CD14-positive monocyte (primary cell): ENCODE measurements around the gene ABT1. TPM values are rescaled to one million over a fixed set of nuclear protein-coding genes. Genes with fewer than 3 reads are reported as not detected.

Source experiments
- DNase-seq, 3 donors: peaks; one replicate each; pipeline ENCODE4 v3.0.0-alpha.2; 2011 to 2022
- H2AFZ ChIP-seq: 2 replicates; pipeline ENCODE4 v1.6.0; 2012; ENCODE audit warnings: mild to moderate bottlenecking, low read depth, low read length, inconsistent platforms; ENCODE audit not compliant: insufficient read depth, poor library complexity, severe bottlenecking
- H3K27ac ChIP-seq, 2 donors: 1 replicate in 1 of 2; 2 replicates in 1 of 2; pipeline ENCODE4 v1.5.1; 2012 to 2013; ENCODE audit warnings: low read length in 2 of 2, control low read depth in 1 of 2, inconsistent platforms in 1 of 2, low read depth in 1 of 2, mild to moderate bottlenecking in 1 of 2
- H3K27me3 ChIP-seq, 2 donors: one replicate each; pipeline versions ENCODE4 v1.6.0 to v1.6.1; 2011 to 2013; ENCODE audit warnings: low read length in 2 of 2; ENCODE audit not compliant: control insufficient read depth in 2 of 2, insufficient read depth in 2 of 2
- H3K36me3 ChIP-seq, 2 donors: replicated peaks in 1 of 2; 1 replicate in 1 of 2; 2 replicates in 1 of 2; pipeline versions ENCODE4 v1.5.1 to v1.6.1; 2012 to 2013; ENCODE audit warnings: low read length in 2 of 2, control low read depth in 1 of 2, inconsistent platforms in 1 of 2, mild to moderate bottlenecking in 1 of 2; ENCODE audit not compliant: insufficient read depth in 2 of 2, control insufficient read depth in 1 of 2
- H3K4me1 ChIP-seq, 2 donors: 1 replicate in 1 of 2; 2 replicates in 1 of 2; pipeline versions ENCODE4 v1.5.1 to v1.6.1; 2012 to 2013; ENCODE audit warnings: low read length in 2 of 2, control low read depth in 1 of 2, inconsistent platforms in 1 of 2, mild to moderate bottlenecking in 1 of 2, moderate library complexity in 1 of 2; ENCODE audit not compliant: insufficient read depth in 2 of 2, control insufficient read depth in 1 of 2
- H3K4me2 ChIP-seq: replicated peaks from 2 replicates; pipeline ENCODE3; 2012; ENCODE audit warnings: low read length, moderate library complexity, mild to moderate bottlenecking; ENCODE audit not compliant: poor library complexity, severe bottlenecking; ENCODE audit errors: extremely low read depth
- H3K4me3 ChIP-seq, 3 experiments: fragments of 200-600 bp in 1 of 3; sonication (generic) in 1 of 3; replicated peaks in 1 of 3; 1 replicate in 2 of 3; 2 replicates in 1 of 3; pipeline ENCODE4 v1.5.1; 2011 to 2013; ENCODE audit warnings: low read length in 3 of 3, mild to moderate bottlenecking in 3 of 3, control low read depth in 2 of 3, low read depth in 2 of 3, inconsistent platforms in 1 of 3, moderate library complexity in 1 of 3
- H3K79me2 ChIP-seq: 2 replicates; pipeline ENCODE4 v1.6.0; 2012; ENCODE audit warnings: mild to moderate bottlenecking, control low read depth, inconsistent platforms, low read length, moderate library complexity; ENCODE audit not compliant: insufficient read depth
- H3K9ac ChIP-seq: 2 replicates; pipeline ENCODE4 v1.6.0; 2017; ENCODE audit warnings: low read length, mild to moderate bottlenecking; ENCODE audit not compliant: insufficient read depth, poor library complexity, severe bottlenecking
- H3K9me3 ChIP-seq, 2 donors: replicated peaks in 1 of 2; 1 replicate in 1 of 2; 2 replicates in 1 of 2; pipeline versions ENCODE4 v1.5.1 to v1.6.1; 2012 to 2013; ENCODE audit warnings: low read length in 2 of 2, control low read depth in 1 of 2; ENCODE audit not compliant: control insufficient read depth in 1 of 2, insufficient read depth in 1 of 2
- H4K20me1 ChIP-seq: 2 replicates; pipeline ENCODE4 v1.6.0; 2012; ENCODE audit warnings: mild to moderate bottlenecking, low read length, control low read depth, moderate library complexity; ENCODE audit not compliant: insufficient read depth
- H3K27ac Mint-ChIP-seq, 7 donors: one replicate each; pipeline ENCODE4 v1.8.0; 2020; ENCODE audit warnings: mild to moderate bottlenecking in 7 of 7, mixed read lengths in 7 of 7, moderate library complexity in 6 of 7, inconsistent platforms in 2 of 7
- H3K27me3 Mint-ChIP-seq, 3 donors: one replicate each; pipeline ENCODE4 v1.8.0; 2021 to 2022; ENCODE audit warnings: low read depth in 3 of 3, mild to moderate bottlenecking in 3 of 3, mixed read lengths in 3 of 3, moderate library complexity in 3 of 3, inconsistent platforms in 1 of 3
- H3K36me3 Mint-ChIP-seq, 2 donors: one replicate each; pipeline ENCODE4 v1.8.0; 2020; ENCODE audit warnings: mixed read lengths in 2 of 2, inconsistent platforms in 1 of 2, mild to moderate bottlenecking in 1 of 2
- H3K4me1 Mint-ChIP-seq: one replicate; pipeline ENCODE4 v1.8.0; 2020; ENCODE audit warnings: mild to moderate bottlenecking, mixed read lengths
- H3K4me3 Mint-ChIP-seq, 2 donors: one replicate each; pipeline ENCODE4 v1.8.0; 2020; ENCODE audit warnings: mild to moderate bottlenecking in 2 of 2, mixed read lengths in 2 of 2, moderate library complexity in 1 of 2
- H3K9me3 Mint-ChIP-seq, 7 donors: one replicate each; pipeline ENCODE4 v1.8.0; 2020 to 2022; ENCODE audit warnings: mixed read lengths in 7 of 7, mild to moderate bottlenecking in 6 of 7, moderate library complexity in 6 of 7, inconsistent platforms in 2 of 7
- CTCF ChIP-seq: fragments of 200-600 bp; IDR thresholded peaks from one replicate; pipeline ENCODE4 v1.8.0; 2022; ENCODE audit warnings: antibody characterized with exemption, mild to moderate bottlenecking
- WGBS: methylation state at CpG from one replicate; pipeline ENCODE4 v1.1.5; 2013; ENCODE audit warnings: missing lambda C conversion rate; ENCODE audit not compliant: insufficient coverage; 5-methylcytosine and 5-hydroxymethylcytosine counted together
- intact Hi-C, 2 donors: fragments of 100-400 bp; cut with micrococcal nuclease; formaldehyde crosslinking; loops; one replicate each; pipeline versions ENCODE4 v1.15.0 to v1.15.1; 2023
- polyA plus RNA-seq, 3 donors: library from polyadenylated mRNA; depleted of rRNA in 1 of 3; unstranded in 2 of 3; stranded (reverse) in 1 of 3; fragments of 300-500 nt in 2 of 3; fragments of >200 nt in 1 of 3; fragmentation: Illumina TruSeq in 2 of 3; gene quantifications; 1 replicate in 2 of 3; 2 replicates in 1 of 3; pipeline ENCODE4 v1.2.3, GENCODE V29; 2012 to 2021

The ABT1 gene
- polyA plus RNA-seq, 3 donors = 11.6 to 40.6 (median 31.7) TPM

- H3K36me3 Mint-ChIP-seq = no peaks in the 10 kb centered on the region
- peaks cover 0 to 2% (median 0%) of the 10 kb centered on the region in 7 donors for H3K9me3 Mint-ChIP-seq
- Histone ChIP-seq H3K27me3 (no peaks in the 10 kb centered on the region), H3K4me3 (peak overlapping the region; percentile 2 to 81 (median 78)), H3K4me2 (peak overlapping the region; percentile 74), H3K36me3 (no peaks in the 10 kb centered on the region), H3K79me2 (no peaks in the 10 kb centered on the region), H3K9ac (no peak overlapping the region), H2AFZ (peak overlapping the region; percentile 39), H3K4me1 (peaks cover 39 to 40% of the 10 kb centered on the region in 2 donors), H3K9me3 (no peaks in the 10 kb centered on the region), H3K27ac (no peak overlapping the region), H4K20me1 (no peaks in the 10 kb centered on the region)
- intact Hi-C loops = loop anchor here in 1 of 2 donors (2.0 to 10.0 kb wide), 3 partner anchors 14 to 1202 kb away; partner anchors contain the start of gene HMGN4
- no peak overlapping the region for H3K27ac Mint-ChIP-seq
- peaks cover 13% of the 10 kb centered on the region for H3K4me1 Mint-ChIP-seq
- no peak for TF ChIP-seq CTCF
- 31% methylated on average over 7 of the region's 11 CpGs for whole genome bisulfite sequencing
- H3K4me3 Mint-ChIP-seq = no peak overlapping the region
- DNase-seq = no peak
- H3K27me3 Mint-ChIP-seq = peaks cover 2 to 8% (median 3%) of the 10 kb centered on the region in 3 donors
These were observed 44.0 kb upstream of the ABT1 start for GRCh38 chr6:26552640-26553188.

GRCh38 chr6:26553264-26553634 is 43.5 kb upstream of the ABT1 start:
- no peak overlapping the region for H3K27ac Mint-ChIP-seq
- peaks cover 13% of the 10 kb centered on the region for H3K4me1 Mint-ChIP-seq
- TF ChIP-seq CTCF = no peak
- H3K4me3 ChIP-seq = peak overlapping the region; percentile 41 to 81 (median 78)
- H2AFZ ChIP-seq = peak overlapping the region; percentile 39
- H3K27me3 ChIP-seq = no peaks in the 10 kb centered on the region
- no peak overlapping the region for H3K9ac ChIP-seq
- H3K27me3 Mint-ChIP-seq = peaks cover 2 to 8% (median 3%) of the 10 kb centered on the region in 3 donors
- no peaks in the 10 kb centered on the region for H3K79me2 ChIP-seq
- H3K36me3 ChIP-seq = no peaks in the 10 kb centered on the region
- intact Hi-C loops = loop anchor here in 1 of 2 donors (2.0 to 10.0 kb wide), 3 partner anchors 14 to 1202 kb away; partner anchors contain the start of gene HMGN4
- WGBS = 0% methylated on average over 5 of the region's 13 CpGs
- peak overlapping the region in 1 of 2 donors; percentile 21 for H3K27ac ChIP-seq
- no peaks in the 10 kb centered on the region for H3K9me3 ChIP-seq
- DNase-seq = peak; percentile 59 to 74 (median 64)
- peak overlapping the region; percentile 74 for H3K4me2 ChIP-seq
- no peaks in the 10 kb centered on the region for H3K36me3 Mint-ChIP-seq
- peaks cover 39 to 40% of the 10 kb centered on the region in 2 donors for H3K4me1 ChIP-seq
- H4K20me1 ChIP-seq = no peaks in the 10 kb centered on the region
- H3K4me3 Mint-ChIP-seq = no peak overlapping the region
- H3K9me3 Mint-ChIP-seq = peaks cover 0 to 2% (median 0%) of the 10 kb centered on the region in 7 donors
